ENCODE measurements around the gene ARHGAP31. TPM values are rescaled to one million over a fixed set of nuclear protein-coding genes. Genes with fewer than 3 reads are reported as not detected.

Gene ARHGAP31
- total RNA-seq, 2 donors from 2014 or later = 11.6 to 14.0 TPM

DNA sequence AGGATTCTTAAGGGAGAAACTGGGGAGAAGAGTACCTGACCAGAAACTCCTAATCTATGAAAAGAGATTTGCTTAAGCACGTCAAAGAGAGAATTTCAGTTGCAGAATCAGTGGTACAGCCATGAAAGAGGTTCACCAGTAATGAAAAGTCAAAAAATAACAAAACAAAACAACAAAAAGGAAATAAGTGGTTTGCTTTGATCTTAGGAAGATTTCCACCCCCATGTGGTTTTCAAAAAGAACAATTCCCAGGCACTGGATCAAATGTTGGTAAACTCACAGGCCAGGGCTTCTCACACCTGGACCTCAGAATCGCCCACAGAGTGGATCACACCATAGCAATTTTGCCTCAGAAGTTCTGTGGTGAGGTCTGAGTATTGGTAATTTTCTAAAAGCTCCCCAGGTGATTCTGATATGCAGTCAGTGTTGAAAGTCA is 101.8 kb downstream of the ARHGAP31 start:
- ATAC-seq (replicated peaks) = peak; percentile 83
- H3K4me3 Mint-ChIP-seq = no peak overlapping the region
- no peaks in the 10 kb centered on the region for H3K27me3 Mint-ChIP-seq
- no peaks in the 10 kb centered on the region for H3K9me3 Mint-ChIP-seq
- peaks cover 77% of the 10 kb centered on the region for H3K36me3 Mint-ChIP-seq (ENCODE audit: low read depth)
- peaks cover 10% of the 10 kb centered on the region for H3K4me1 Mint-ChIP-seq
- peak overlapping the region; percentile 44 for H3K27ac Mint-ChIP-seq

- peaks cover 77% of the 10 kb centered on the region for H3K36me3 Mint-ChIP-seq (ENCODE audit: low read depth)
- no peaks in the 10 kb centered on the region for H3K27me3 Mint-ChIP-seq
- no peak overlapping the region for H3K27ac Mint-ChIP-seq
- H3K9me3 Mint-ChIP-seq = no peaks in the 10 kb centered on the region
- no peak for ATAC-seq (replicated peaks)
- H3K4me1 Mint-ChIP-seq = peaks cover 13% of the 10 kb centered on the region
- H3K4me3 Mint-ChIP-seq = no peak overlapping the region
Measured at GRCh38 chr3:119396870-119397269, 102.7 kb downstream of the ARHGAP31 start.

GRCh38 chr3:119400466-119400865 is 106.3 kb downstream of the ARHGAP31 start:
- H3K27me3 Mint-ChIP-seq = no peaks in the 10 kb centered on the region
- no peak overlapping the region for H3K4me3 Mint-ChIP-seq
- H3K36me3 Mint-ChIP-seq (ENCODE audit: low read depth) = peaks cover 79% of the 10 kb centered on the region
- peaks cover 12% of the 10 kb centered on the region for H3K4me1 Mint-ChIP-seq
- peak overlapping the region; percentile 39 for H3K27ac Mint-ChIP-seq
- no peak for ATAC-seq (replicated peaks)
- H3K9me3 Mint-ChIP-seq = no peaks in the 10 kb centered on the region

DNA sequence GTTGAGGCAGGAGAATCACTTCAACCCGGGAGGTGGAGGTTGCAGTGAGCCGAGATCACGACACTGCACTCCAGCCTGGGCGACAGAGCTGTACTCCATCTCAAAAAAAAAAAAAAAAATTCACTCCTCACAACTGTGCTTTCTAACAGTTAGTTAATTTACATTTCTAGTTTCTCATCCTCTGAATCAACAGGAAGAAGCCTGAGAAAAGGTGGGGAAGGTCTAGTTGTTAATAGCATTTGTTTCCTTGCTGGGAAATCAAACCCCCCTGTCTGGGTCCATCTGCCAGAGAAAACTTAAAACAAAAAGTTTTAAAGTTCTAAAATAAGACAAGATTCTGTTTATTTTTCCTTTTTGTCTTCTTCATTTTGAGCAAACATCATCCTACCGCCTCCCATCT is 106.9 kb downstream of the ARHGAP31 start:
- H3K4me1 Mint-ChIP-seq = peaks cover 8% of the 10 kb centered on the region
- H3K9me3 Mint-ChIP-seq = no peaks in the 10 kb centered on the region
- peak overlapping the region; percentile 39 for H3K27ac Mint-ChIP-seq
- peaks cover 85% of the 10 kb centered on the region for H3K36me3 Mint-ChIP-seq (ENCODE audit: low read depth)
- H3K4me3 Mint-ChIP-seq = no peak overlapping the region
- ATAC-seq (replicated peaks) = peak; percentile 54
- H3K27me3 Mint-ChIP-seq = no peaks in the 10 kb centered on the region

- Mint-ChIP-seq H3K36me3 (ENCODE audit: low read depth) (peaks cover 82% of the 10 kb centered on the region), H3K27me3 (no peaks in the 10 kb centered on the region), H3K27ac (peak overlapping the region; percentile 39), H3K4me1 (peaks cover 8% of the 10 kb centered on the region), H3K4me3 (no peak overlapping the region), H3K9me3 (no peaks in the 10 kb centered on the region)
- no peak for ATAC-seq (replicated peaks)
Measured at GRCh38 chr3:119401503-119402440, 107.6 kb downstream of the ARHGAP31 start.

DNA sequence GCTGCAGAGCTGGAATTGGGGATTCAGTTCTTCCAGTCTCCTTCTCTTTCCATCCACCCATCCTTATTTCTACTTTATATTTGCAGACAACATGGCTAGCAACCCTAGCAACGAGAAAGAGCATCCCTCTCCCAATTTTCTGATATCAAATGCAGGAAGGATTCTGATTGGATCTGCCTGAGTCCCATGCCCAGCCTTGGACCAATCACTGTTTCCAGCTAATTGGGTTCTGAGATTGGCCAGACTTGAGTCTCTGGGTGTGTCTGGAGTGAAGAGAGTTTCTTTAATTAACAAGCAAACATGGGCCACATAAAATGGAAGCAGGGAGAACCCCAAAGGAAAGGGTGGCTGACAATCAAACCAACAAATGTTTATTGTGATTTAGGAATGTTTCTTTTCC is 108.6 kb downstream of the ARHGAP31 start:
- peaks cover 84% of the 10 kb centered on the region for H3K36me3 Mint-ChIP-seq (ENCODE audit: low read depth)
- ATAC-seq (replicated peaks) = no peak

GRCh38 chr3:119403201-119403600 is 109.0 kb downstream of the ARHGAP31 start:
- Mint-ChIP-seq H3K36me3 (ENCODE audit: low read depth) (peaks cover 84% of the 10 kb centered on the region), H3K4me1 (peaks cover 8% of the 10 kb centered on the region), H3K9me3 (no peaks in the 10 kb centered on the region), H3K4me3 (no peak overlapping the region), H3K27me3 (no peaks in the 10 kb centered on the region), H3K27ac (no peak overlapping the region)
- no peak for ATAC-seq (replicated peaks)

More for the DNA sequence above, 108.6 kb downstream of the ARHGAP31 start:
- Mint-ChIP-seq H3K27ac (no peak overlapping the region), H3K4me1 (peaks cover 8% of the 10 kb centered on the region), H3K27me3 (no peaks in the 10 kb centered on the region), H3K9me3 (no peaks in the 10 kb centered on the region), H3K4me3 (no peak overlapping the region)

DNA sequence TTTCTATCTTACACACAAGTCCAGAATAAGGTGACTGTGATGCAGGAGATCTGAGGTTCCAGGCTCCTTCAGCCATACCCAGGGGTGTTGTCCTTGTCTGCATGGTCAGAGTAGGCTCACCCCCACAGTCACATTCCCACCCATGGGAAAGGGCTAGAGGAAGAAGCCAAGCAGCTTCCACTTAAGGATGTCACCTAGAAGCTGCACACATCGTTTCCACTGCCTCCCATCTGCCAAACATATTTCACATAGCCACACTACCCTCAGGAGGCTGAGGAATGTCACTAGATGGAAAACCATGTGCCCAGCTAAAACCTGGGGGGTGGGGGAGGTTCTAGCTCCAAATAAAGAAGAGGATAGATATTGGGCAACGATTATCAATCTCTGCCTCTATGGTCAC is 111.1 kb downstream of the ARHGAP31 start:
- peaks cover 84% of the 10 kb centered on the region for H3K36me3 Mint-ChIP-seq (ENCODE audit: low read depth)
- no peak overlapping the region for H3K27ac Mint-ChIP-seq
- H3K4me1 Mint-ChIP-seq = peaks cover 3% of the 10 kb centered on the region
- no peak overlapping the region for H3K4me3 Mint-ChIP-seq
- no peaks in the 10 kb centered on the region for H3K27me3 Mint-ChIP-seq
- H3K9me3 Mint-ChIP-seq = no peaks in the 10 kb centered on the region
- ATAC-seq (replicated peaks) = no peak

GRCh38 chr3:119408243-119408950 is 114.2 kb downstream of the ARHGAP31 start:
- Mint-ChIP-seq H3K27me3 (no peaks in the 10 kb centered on the region), H3K9me3 (no peaks in the 10 kb centered on the region), H3K4me1 (no peaks in the 10 kb centered on the region), H3K27ac (peak overlapping the region; percentile 21), H3K36me3 (ENCODE audit: low read depth) (peaks cover 75% of the 10 kb centered on the region), H3K4me3 (no peak overlapping the region)
- ATAC-seq (replicated peaks) = no peak

- H3K27me3 Mint-ChIP-seq = no peaks in the 10 kb centered on the region
- H3K9me3 Mint-ChIP-seq = no peaks in the 10 kb centered on the region
- H3K36me3 Mint-ChIP-seq (ENCODE audit: low read depth) = peaks cover 69% of the 10 kb centered on the region
- H3K4me1 Mint-ChIP-seq = no peaks in the 10 kb centered on the region
- H3K4me3 Mint-ChIP-seq = no peak overlapping the region
- ATAC-seq (replicated peaks) = no peak
- H3K27ac Mint-ChIP-seq = peak overlapping the region; percentile 12
Measured at GRCh38 chr3:119409844-119410243, 115.7 kb downstream of the ARHGAP31 start.

DNA sequence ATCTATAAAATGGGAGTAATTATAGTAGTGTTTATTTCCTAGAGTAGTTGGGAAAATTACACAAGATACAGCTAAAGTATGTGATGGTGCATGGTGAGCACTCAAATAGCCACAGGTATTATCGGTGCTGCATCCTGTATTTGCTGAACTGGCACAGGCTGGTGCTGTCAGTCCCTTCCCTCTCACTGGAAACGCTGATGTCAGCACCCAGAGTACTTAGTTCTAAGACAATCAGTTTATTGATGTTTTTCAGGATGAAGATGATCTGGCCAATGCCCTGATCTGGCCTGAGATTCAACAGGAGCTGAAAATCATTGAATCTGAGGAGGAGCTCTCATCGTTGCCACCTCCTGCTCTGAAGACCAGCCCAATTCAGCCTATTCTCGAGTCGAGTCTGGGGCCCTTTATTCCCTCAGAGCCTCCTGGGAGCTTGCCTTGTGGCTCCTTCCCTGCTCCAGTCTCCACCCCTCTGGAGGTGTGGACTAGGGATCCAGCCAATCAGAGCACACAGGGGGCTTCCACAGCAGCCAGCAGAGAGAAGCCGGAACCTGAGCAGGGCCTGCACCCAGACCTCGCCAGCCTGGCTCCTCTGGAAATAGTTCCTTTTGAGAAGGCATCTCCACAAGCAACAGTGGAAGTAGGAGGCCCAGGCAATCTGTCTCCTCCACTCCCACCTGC is 119.6 kb downstream of the ARHGAP31 start:
- H3K4me3 Mint-ChIP-seq = no peak overlapping the region

DNA sequence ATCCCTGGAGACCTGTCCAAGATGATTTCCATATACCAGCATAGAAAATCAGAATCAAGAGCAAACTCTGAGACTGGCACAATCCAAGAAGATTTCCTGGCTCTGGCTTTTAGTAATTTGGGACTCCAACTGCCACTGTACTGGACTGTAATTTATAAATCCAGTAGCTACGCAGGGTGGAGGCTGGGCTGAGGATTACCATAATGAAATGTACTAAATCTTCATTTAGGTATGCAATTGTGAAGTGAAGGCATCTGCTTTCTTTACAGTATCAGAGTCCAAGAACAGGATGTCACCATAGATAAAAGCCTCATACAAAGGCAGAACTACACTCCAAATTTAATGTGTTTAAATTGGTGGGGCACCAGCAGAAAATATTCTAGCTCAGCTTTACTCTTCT is 122.7 kb downstream of the ARHGAP31 start:
- Mint-ChIP-seq H3K9me3 (no peaks in the 10 kb centered on the region), H3K36me3 (ENCODE audit: low read depth) (peaks cover 33% of the 10 kb centered on the region), H3K4me1 (peaks cover 3% of the 10 kb centered on the region), H3K27ac (no peak overlapping the region), H3K4me3 (no peak overlapping the region), H3K27me3 (no peaks in the 10 kb centered on the region)
- no peak for ATAC-seq (replicated peaks)

More for the DNA sequence above, 119.6 kb downstream of the ARHGAP31 start:
- Mint-ChIP-seq H3K4me1 (no peaks in the 10 kb centered on the region), H3K9me3 (no peaks in the 10 kb centered on the region), H3K27ac (no peak overlapping the region), H3K36me3 (ENCODE audit: low read depth) (peaks cover 64% of the 10 kb centered on the region), H3K27me3 (no peaks in the 10 kb centered on the region)
- no peak for ATAC-seq (replicated peaks)

DNA sequence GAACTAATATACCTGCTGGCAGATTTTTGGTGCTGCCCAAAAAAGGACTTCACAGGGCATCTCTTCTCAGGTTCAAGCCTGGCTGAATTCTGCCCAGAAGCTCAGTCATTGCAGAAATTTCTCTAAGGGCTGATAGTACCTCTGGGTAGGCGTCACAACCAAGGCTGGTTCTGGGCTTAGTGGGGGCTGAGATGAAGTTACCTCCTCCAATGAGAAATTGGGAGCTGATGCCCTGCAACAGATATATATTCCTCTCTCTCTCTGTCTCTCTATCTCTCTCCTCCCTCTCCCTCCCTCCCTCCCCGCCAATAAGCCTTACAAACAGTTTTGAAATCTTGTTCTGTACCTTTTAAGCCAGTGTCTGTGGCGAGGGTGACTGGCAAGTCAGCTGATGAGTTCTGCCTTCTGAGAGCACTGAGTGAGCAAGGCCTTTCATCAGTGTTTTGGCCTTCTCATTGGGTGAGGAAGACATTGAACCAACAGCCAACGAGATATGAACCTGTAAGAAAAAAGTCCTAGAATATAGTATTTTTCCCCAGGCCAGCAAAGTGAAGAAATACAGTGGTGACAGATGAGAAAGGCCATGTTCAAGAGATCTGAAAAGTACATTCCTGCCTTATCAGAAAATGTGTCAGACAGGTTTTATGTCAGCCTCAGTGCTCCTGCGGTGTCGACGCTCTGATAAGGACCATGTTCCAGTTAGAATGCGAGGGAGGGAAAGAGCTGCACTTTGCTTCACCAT is 123.8 kb downstream of the ARHGAP31 start:
- H3K36me3 Mint-ChIP-seq (ENCODE audit: low read depth) = peaks cover 28% of the 10 kb centered on the region
- H3K4me1 Mint-ChIP-seq = peaks cover 7% of the 10 kb centered on the region
- H3K27ac Mint-ChIP-seq = no peak overlapping the region
- H3K9me3 Mint-ChIP-seq = no peaks in the 10 kb centered on the region
- H3K4me3 Mint-ChIP-seq = no peak overlapping the region
- ATAC-seq (replicated peaks) = no peak
- H3K27me3 Mint-ChIP-seq = no peaks in the 10 kb centered on the region

GRCh38 chr3:119418641-119419040 is 124.5 kb downstream of the ARHGAP31 start:
- Mint-ChIP-seq H3K36me3 (ENCODE audit: low read depth) (peaks cover 28% of the 10 kb centered on the region), H3K4me3 (no peak overlapping the region), H3K27me3 (no peaks in the 10 kb centered on the region), H3K4me1 (peaks cover 7% of the 10 kb centered on the region), H3K27ac (no peak overlapping the region), H3K9me3 (no peaks in the 10 kb centered on the region)
- no peak for ATAC-seq (replicated peaks)

Data from activated T-helper 17 cell treated with anti-CD3 and anti-CD28 coated beads, Interleukin-2, amount 50 U/mL, for 72 hours (primary cell).